ENCODE data around the gene HRH3.

The HRH3 gene

DNA sequence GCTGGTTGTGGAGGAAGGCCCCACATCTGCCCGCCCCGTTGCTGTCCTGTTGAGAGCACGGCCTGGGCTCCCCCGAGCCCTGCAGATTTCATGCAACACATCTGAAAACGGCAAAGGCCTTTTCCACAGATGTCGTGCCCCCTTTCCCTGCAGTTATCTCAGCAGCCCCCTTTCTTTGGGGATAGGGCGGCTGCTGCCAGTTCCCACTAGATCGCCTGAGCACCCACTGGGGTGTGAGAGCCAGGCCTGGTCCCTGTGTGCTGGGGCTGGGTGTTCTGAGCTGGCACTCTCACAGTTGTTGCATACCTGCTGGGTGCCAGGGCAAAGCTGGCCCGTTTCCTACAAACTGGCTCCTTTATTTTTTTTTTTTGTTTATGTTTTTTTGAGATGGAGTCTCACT, 49.5 kb downstream of the HRH3 start:
- H3K4me3 ChIP-seq (ENCODE audit: insufficient read depth, low read depth, low read length) = no peak overlapping the region
- 93 to 94% methylated on average over 9 of the region's 9 CpGs for WGBS, 2 experiments
- no peaks in the 10 kb centered on the region for H3K4me1 ChIP-seq (ENCODE audit: control insufficient read depth, insufficient read depth, low read length)
- H3K27me3 ChIP-seq (ENCODE audit: control insufficient read depth, insufficient read depth, low read length, poor library complexity, severe bottlenecking) = no peaks in the 10 kb centered on the region
- H3K36me3 ChIP-seq (ENCODE audit: control insufficient read depth, insufficient read depth, low read length) = peaks cover 26% of the 10 kb centered on the region
- no peaks in the 10 kb centered on the region for H3K9me3 ChIP-seq (ENCODE audit: control insufficient read depth, low read length)
- H3K27ac ChIP-seq (ENCODE audit: insufficient read depth, low read depth, low read length, poor library complexity, severe bottlenecking) = no peak overlapping the region

- Histone ChIP-seq H3K36me3 (ENCODE audit: control insufficient read depth, insufficient read depth, low read length) (peaks cover 29% of the 10 kb centered on the region), H3K27ac (ENCODE audit: insufficient read depth, low read depth, low read length, poor library complexity, severe bottlenecking) (no peak overlapping the region), H3K4me1 (ENCODE audit: control insufficient read depth, insufficient read depth, low read length) (no peaks in the 10 kb centered on the region), H3K4me3 (ENCODE audit: insufficient read depth, low read depth, low read length) (no peak overlapping the region), H3K27me3 (ENCODE audit: control insufficient read depth, insufficient read depth, low read length, poor library complexity, severe bottlenecking) (no peaks in the 10 kb centered on the region), H3K9me3 (ENCODE audit: control insufficient read depth, low read length) (no peaks in the 10 kb centered on the region)
- WGBS, 2 experiments = 96 to 97% methylated on average over 23 of the region's 23 CpGs
Observed at GRCh38 chr20:62168890-62169435, 51.1 kb downstream of the HRH3 start.

DNA sequence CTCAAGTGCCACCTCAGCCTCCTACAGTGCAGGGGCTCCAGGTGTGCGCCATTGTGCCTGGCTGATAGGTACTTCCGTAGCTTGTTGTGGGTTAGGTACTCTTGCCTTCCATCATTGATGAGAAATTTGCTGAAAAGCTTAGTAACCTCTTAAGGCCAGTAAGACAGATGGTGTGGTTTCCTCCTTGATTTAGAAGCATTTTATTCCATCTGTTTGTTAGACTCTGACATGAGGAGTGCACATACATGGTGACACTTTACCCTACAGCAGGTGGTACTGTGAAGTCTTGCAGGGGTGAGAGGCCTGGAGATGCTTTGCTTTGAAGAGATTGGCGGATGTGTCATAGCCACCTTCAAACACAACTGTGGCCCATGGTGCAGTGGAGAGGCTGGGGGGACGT, 52.0 kb downstream of the HRH3 start:
- H3K4me1 ChIP-seq (ENCODE audit: control insufficient read depth, insufficient read depth, low read length) = no peaks in the 10 kb centered on the region
- no peak overlapping the region for H3K4me3 ChIP-seq (ENCODE audit: insufficient read depth, low read depth, low read length)
- no peaks in the 10 kb centered on the region for H3K27me3 ChIP-seq (ENCODE audit: control insufficient read depth, insufficient read depth, low read length, poor library complexity, severe bottlenecking)
- H3K36me3 ChIP-seq (ENCODE audit: control insufficient read depth, insufficient read depth, low read length) = peaks cover 36% of the 10 kb centered on the region
- 91 to 96% methylated on average over 4 of the region's 4 CpGs for WGBS, 2 experiments
- no peaks in the 10 kb centered on the region for H3K9me3 ChIP-seq (ENCODE audit: control insufficient read depth, low read length)
- H3K27ac ChIP-seq (ENCODE audit: insufficient read depth, low read depth, low read length, poor library complexity, severe bottlenecking) = no peak overlapping the region

GRCh38 chr20:62167474-62167873, 52.6 kb downstream of the HRH3 start:
- no peaks in the 10 kb centered on the region for H3K9me3 ChIP-seq (ENCODE audit: control insufficient read depth, low read length)
- no peaks in the 10 kb centered on the region for H3K27me3 ChIP-seq (ENCODE audit: control insufficient read depth, insufficient read depth, low read length, poor library complexity, severe bottlenecking)
- no peaks in the 10 kb centered on the region for H3K4me1 ChIP-seq (ENCODE audit: control insufficient read depth, insufficient read depth, low read length)
- no peak overlapping the region for H3K4me3 ChIP-seq (ENCODE audit: insufficient read depth, low read depth, low read length)
- H3K27ac ChIP-seq (ENCODE audit: insufficient read depth, low read depth, low read length, poor library complexity, severe bottlenecking) = no peak overlapping the region
- peaks cover 40% of the 10 kb centered on the region for H3K36me3 ChIP-seq (ENCODE audit: control insufficient read depth, insufficient read depth, low read length)
- WGBS, 2 experiments = 92 to 96% methylated on average over 6 of the region's 6 CpGs

GRCh38 chr20:62165762-62166399, 54.2 kb downstream of the HRH3 start:
- H3K36me3 ChIP-seq (ENCODE audit: control insufficient read depth, insufficient read depth, low read length) = peaks cover 45% of the 10 kb centered on the region
- no peaks in the 10 kb centered on the region for H3K4me1 ChIP-seq (ENCODE audit: control insufficient read depth, insufficient read depth, low read length)
- WGBS, 2 experiments = 95 to 96% methylated on average over 25 of the region's 25 CpGs
- no peak overlapping the region for H3K4me3 ChIP-seq (ENCODE audit: insufficient read depth, low read depth, low read length)
- no peak overlapping the region for H3K27ac ChIP-seq (ENCODE audit: insufficient read depth, low read depth, low read length, poor library complexity, severe bottlenecking)
- H3K27me3 ChIP-seq (ENCODE audit: control insufficient read depth, insufficient read depth, low read length, poor library complexity, severe bottlenecking) = no peaks in the 10 kb centered on the region
- no peaks in the 10 kb centered on the region for H3K9me3 ChIP-seq (ENCODE audit: control insufficient read depth, low read length)

All from ectodermal cell (in vitro differentiated cells).